ENCODE data around the gene ADK. TPM values are rescaled to one million over a fixed set of nuclear protein-coding genes. Genes with fewer than 3 reads are reported as not detected.
"Not testable (repeated sequence)": the region's sequence is repeated elsewhere in the genome, so short reads cannot be mapped to it uniquely, and the experiment has no call there.

Gene ADK
- total RNA-seq, 1 experiment from 2014 or later: 51.4 TPM

DNA sequence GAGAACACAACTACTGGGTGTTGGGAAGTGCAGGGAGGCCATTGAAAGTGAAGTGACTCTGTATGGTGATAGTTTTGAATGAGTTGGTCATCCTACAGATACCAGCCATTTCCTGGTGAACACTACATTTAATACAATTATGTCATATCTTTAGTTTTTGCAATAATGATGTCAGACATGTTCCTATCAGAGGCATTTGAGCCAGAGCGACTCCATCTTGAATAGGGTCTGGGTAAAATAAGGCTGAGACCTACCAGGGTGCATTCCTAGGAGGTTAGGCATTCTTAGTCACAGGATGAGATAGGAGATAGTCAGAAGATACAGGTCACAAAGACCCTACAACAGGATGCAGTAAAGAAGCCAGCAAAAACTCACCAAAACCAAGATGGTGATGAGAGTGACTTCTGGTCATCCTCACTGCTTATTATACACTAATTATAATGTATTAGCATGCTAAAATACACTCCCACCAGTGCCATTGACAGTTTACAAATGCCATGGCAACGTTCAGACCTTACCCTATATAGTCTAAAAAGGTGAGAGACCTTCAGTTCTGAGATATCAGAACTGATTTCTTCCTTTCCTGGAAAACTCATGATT lies 28.2 kb downstream of the ADK start:
- DNase-seq (ENCODE audit: low spot score): peak; percentile 8

DNA sequence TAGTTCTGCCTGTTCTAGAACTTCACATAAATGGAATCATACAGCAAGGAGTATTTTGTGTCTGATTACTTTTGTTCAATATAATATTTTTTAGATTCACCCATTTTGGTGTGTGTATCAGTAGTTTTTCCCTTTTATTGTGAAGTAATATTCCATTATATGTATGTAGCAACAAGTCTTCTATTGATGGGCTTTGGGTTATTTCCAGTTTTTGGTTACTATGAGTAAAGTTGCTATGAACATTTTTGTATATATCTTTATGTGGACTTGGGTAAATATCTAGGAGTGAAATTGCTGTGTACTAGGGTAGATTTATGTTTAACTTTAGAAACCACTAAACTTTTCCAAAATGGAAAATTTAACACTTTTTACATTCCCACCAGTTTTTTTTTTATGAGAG lies 35.7 kb downstream of the ADK start:
- no peak for DNase-seq (ENCODE audit: low spot score)

GRCh38 chr10:74187237-74187636 lies 36.2 kb downstream of the ADK start:
- no peak for DNase-seq (ENCODE audit: low spot score)

DNA sequence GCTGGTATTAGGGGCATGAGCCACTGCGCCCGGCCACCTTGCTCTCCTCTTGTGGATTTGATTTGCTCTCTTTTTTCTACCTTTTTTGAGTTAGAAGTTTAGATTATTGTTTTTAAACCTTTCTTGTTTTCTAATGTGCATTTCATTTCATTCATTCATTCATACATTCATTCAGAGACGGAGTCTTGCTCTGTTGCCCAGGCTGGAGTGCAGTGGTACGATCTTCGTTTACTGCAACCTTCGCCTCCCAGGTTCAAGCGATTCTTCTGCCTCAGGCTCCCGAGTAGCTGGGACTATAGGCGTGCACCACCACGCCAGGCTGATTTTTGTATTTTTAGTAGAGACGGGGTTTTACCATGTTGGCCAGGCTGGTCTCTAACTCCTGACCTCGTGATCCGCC lies 37.6 kb downstream of the ADK start:
- not testable (repeated sequence) for DNase-seq (ENCODE audit: low spot score)

DNA sequence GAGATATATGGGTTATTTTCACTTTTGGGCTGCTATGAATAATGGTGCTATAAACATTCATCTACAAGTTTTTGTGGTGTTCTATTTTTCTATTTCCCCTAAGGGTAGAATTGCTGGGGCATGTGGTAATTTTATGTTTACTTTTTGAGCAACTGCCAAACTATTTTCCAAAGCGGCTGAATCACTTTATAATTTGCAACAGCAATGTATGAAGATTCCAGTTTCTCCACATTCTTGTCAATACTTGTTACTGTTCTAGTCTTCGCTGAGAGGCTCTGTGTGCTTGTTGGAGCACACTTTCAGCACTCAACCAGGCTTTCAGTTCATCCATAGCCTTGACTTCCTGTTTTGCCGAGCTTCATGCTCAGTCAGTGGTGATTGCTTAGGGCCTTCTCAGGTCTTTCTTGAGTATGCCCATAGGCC lies 39.0 kb downstream of the ADK start:
- peak; percentile 68 for DNase-seq (ENCODE audit: low spot score)

- no peak for DNase-seq (ENCODE audit: low spot score)
Measured at GRCh38 chr10:74190494-74190893, 39.5 kb downstream of the ADK start.

DNA sequence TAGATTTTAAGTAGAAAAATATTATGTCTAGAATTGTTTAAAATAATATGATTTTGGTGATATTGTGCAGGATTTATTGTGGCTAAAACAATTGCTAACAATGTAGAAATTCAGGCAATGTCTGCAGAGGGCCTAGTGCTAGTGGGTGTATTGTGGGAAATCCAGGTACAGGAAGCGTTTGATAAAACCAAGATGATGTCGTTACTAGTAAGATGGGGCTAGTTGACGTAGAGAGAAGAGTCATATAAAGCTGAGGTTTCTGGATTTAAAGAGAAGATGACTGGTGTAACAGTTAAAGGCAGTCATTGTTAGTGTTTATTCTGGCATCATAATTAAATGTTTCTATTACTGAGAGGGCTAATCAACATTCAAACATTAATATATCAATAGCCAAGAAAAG lies 43.5 kb downstream of the ADK start:
- DNase-seq (ENCODE audit: low spot score): peak; percentile 17

DNA sequence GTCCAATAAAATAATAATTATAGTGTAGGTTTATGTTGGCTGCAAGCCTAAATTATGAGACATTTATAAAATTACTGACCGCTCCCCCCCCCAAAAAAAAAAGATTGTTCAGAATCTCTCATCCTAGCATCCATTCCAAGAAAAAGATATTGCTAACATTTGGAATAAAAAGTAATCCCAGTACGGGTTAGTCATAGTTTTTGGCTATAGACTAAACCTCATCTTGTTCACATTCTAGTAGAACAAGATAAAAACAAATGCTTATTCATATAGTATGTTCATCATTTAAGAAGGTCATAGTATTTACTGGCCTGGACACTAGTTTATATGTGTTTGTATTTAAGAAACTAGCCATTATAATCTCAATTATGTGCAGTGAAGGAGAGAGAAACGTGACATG lies 44.0 kb downstream of the ADK start:
- no peak for DNase-seq (ENCODE audit: low spot score)

GRCh38 chr10:74199315-74199714 lies 48.3 kb downstream of the ADK start:
- DNase-seq (ENCODE audit: low spot score): no peak

DNA sequence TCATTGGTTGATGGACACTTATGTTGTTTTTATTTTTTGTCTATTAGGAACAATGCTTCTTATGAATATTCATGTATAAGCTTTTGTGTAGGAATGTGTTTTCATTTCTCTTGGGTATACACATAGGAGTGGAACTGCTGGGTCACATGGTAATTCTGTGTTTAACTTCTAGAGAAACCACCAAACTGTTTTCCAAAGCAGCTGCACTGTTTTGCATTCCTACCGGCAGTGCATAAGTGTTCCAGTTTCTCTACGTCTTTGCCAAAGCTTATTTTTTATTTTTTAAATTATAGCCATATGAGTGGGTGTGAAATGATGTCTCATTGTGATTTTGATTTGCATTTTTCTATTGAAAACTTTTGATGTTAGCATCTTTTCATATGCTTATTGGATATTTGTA lies 51.3 kb downstream of the ADK start:
- no peak for DNase-seq (ENCODE audit: low spot score)

DNA sequence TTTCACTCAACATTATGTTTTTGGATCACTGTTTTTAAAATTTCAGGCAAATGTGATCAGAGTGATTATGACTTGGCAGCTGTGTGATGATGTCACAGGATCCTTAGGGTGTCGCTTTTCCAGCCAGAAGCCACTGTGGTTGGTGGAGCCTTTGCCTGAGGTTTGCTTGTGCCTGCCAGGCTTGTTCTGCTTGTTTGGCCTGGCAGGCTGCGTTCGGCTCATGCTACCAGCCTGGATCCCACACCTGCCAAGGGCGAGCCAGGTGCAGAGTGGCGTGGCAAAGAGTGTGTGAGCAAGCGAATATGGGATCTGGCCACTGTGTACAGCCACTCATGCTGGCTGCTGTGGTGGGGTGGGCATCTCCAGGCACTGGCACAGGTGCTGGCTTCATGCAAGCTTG lies 55.7 kb downstream of the ADK start:
- no peak for DNase-seq (ENCODE audit: low spot score)

DNA sequence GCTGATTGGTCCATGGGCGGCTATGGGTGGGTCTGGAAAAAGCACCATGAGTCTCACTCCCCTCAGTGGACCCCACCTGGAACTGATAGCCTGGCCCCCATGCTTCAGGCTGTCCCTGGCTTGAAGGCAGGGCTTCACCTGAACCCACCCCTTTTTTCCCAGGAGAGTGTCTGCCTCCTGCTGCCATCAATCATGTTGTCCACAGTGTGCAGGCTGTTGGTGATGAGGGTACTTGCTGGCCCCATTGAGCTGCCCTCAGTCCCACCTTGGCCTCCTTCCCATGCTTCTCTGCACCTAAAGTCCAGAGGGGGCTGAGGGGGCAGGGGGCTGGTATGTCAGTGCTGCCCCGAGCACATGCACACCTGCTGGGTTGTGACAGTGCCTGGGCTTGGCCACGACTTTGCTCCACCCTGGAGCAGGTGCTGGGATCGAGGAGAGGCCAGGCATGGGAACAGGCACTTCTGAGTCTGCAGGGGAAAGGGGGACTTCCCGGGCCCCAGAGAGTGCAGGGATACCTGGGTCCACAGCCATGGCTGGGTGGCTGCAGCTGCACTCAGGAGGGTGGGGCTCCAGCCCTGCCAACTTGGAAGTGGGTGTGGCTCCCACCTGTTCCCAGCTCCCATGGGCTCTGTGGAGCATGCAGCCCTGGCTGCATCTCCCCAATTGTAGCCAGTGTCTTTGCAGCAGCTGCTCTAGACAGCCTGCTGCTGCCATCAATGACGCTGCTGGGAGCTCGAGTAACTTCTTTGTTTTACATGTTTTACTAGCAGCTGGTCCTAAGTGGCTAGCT lies 56.9 kb downstream of the ADK start:
- DNase-seq (ENCODE audit: low spot score): no peak

- DNase-seq (ENCODE audit: low spot score): no peak
Measured at GRCh38 chr10:74208997-74209396, 58.0 kb downstream of the ADK start.

DNA sequence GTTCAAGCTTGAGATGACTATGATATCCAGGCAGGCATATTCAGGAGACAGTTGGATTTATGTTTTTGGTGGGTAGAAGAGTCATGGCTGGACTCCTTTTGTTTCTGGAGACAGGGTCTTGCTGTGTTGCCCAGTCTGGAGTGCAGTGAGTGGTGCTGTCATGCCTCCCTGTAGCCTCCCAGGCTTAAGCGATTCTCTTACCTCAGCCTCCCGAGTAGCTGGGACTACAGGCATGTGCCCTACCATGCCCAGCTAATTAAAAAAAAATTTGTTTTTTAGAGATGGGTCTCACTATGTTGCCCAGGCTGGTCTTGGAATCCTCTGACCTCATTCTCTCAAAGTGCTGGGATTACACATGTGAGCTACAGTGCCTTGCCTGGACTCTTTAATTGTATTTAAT lies 62.0 kb downstream of the ADK start:
- DNase-seq (ENCODE audit: low spot score): no peak

DNA sequence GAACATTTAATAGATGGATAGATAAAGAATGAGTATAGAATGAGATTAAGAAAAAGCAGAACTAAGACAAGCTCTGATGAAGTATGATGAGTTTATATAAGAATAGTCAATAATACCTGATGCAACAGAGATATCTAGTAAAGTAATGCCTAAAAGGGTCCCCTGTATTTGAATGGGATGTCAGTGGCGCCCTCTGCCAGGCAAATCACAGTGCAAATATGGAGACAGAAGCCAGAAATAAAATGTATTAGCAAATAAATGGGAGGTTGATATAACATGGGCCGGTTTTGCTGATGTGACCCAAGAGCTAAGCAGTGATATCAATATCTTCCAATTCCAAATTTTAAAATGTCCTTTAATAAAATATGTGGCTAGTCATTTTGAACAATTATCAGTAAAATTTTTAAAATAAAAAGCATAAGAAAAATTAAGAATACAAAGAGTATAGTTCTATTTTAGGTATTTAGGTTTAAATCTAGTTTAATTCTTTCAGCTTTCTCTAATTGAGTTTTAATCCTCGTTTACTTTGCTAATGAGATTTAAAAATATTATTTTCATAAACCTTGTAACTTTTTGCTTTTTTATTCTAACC lies 62.6 kb downstream of the ADK start:
- peak; percentile 29 for DNase-seq (ENCODE audit: low spot score)

- not testable (repeated sequence) for DNase-seq (ENCODE audit: low spot score)
Measured at GRCh38 chr10:74217110-74217509, 66.1 kb downstream of the ADK start.

DNA sequence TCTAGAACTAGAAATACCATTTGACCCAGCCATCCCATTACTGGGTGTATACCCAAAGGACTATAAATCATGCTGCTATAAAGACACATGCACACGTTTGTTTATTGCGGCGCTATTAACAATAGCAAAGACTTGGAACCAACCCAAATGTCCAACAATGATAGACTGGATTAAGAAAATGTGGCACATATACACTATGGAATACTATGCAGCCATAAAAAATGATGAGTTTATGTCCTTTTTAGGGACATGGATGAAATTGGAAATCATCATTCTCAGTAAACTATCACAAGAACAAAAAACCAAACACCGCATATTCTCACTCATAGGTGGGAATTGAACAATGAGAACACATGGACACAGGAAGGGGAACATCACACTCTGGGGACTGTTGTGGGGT lies 71.4 kb downstream of the ADK start:
- DNase-seq (ENCODE audit: low spot score): not testable (repeated sequence)

DNA sequence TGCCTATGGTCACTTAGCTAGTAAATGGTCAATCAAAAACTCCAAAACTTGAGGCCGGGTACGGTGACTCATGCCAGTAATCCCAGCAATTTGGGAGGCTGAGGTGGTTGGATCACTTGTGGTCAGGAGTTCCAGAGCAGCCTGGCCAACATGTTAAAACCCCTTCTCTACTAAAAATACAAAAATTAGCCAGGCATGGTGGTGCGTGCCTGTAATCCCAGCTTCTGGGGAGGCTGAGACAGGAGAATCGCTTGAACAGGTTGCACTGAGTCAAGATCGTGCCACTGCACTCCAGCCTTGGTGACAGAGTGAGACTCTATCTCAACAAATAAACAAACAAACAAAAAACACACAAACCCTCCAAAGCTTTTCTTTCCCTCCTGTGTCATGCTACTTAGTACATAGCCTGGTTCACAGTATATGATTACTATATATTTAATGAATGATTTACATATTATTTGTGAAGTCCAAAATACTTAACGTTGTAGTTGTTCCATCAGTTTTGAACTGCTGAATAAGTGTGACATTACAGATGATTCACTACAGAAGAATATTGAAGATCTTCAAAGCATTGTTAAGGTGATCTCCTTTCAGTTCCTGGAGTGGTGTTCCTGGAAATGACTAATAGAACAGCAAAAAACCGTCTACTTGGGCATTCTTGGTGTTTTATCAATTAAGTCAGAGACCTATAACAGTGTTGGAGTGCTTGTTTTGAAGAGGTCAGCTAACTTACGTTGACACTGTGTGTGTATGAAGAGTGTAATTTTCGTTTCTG lies 72.9 kb downstream of the ADK start:
- peak; percentile 55 for DNase-seq (ENCODE audit: low spot score)

DNA sequence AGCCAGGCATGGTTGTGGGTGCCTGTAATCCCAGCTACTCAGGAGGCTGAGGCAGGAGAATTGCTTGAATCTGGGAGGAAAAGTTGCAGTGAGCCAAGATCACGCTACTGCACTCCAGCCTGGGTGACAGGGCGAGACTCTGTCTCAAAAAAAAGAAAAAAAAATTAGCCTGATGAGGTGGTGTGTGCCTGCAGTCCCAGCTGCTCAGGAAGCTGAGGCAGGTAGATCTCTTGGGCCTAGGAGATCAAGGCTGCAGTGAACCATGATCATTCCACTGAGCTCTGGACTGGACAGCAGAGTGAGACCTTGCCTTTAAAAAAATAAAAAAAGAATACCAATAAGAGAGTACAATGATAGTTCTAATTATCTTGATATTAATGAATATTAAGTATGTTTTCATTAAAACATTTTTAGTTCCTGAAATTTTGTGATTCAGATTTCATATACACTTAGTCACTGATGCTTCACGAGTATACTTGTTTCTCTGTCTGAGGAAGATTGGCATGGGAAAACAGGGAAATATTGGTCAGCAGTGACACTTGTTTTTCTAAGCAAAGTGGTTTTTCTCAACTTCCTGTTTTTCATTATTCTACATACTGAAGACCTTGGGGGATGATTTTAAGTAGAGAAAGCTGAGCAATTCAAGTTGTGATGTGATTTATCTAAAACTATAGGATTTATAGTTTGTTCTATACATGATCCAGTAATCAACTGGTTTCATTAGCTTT lies 76.8 kb downstream of the ADK start:
- DNase-seq (ENCODE audit: low spot score): peak; percentile 68

DNA sequence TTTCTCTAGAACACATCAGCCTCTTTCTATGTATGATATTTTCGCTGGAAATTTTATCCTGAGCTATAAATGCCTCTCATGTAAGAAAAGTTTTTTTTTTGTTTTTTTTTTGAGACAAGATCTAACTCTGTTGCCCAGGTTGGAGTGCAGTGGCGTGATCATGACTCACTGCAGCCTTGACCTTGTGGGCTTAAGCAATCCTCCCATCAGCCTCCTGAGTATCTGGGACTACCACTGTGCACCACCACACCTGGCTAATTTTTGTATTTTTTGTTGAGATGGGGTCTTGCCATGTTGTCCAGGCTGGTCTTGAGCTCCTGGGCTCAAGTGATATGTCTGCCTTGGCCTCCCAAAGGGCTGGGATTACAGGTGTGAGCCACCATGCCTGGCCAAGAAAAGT lies 80.4 kb downstream of the ADK start:
- peak; percentile 54 for DNase-seq (ENCODE audit: low spot score)

GRCh38 chr10:74233281-74233680 lies 82.3 kb downstream of the ADK start:
- DNase-seq (ENCODE audit: low spot score): no peak

GRCh38 chr10:74234569-74234968 lies 83.5 kb downstream of the ADK start:
- DNase-seq (ENCODE audit: low spot score): no peak
